ENCODE data around the gene WNT8B.

GRCh38 chr10:100436255-100436654 lies 26.6 kb upstream of the WNT8B start:
- TF ChIP-seq MXI1 (conservative IDR thresholded peaks at IDR 0.05; ENCODE audit: poor library complexity, severe bottlenecking) (no peak), CTCF (IDR thresholded peaks at IDR 0.05; ENCODE audit: poor library complexity, severe bottlenecking) (no peak), POLR2AphosphoS5 (IDR thresholded peaks at IDR 0.05) (no peak), EZH2 (IDR thresholded peaks at IDR 0.05; ENCODE audit: borderline replicate concordance, insufficient read depth, low read length, poor library complexity, severe bottlenecking) (no peak), RAD21 (conservative IDR thresholded peaks at IDR 0.05) (no peak), REST (IDR thresholded peaks at IDR 0.05; ENCODE audit: borderline replicate concordance) (no peak), EP300 (conservative IDR thresholded peaks at IDR 0.05; ENCODE audit: poor library complexity, severe bottlenecking) (no peak), TAF1 (IDR thresholded peaks at IDR 0.05; ENCODE audit: low read depth) (no peak)
